ENCODE measurements around the gene TRIM44. TPM values are rescaled to one million over a fixed set of nuclear protein-coding genes. Genes with fewer than 3 reads are reported as not detected.

TRIM44 gene
- polyA plus RNA-seq, 2 of the 4 experiments (the other 2 are of a cell fraction): 19.3 to 70.4 TPM

DNA sequence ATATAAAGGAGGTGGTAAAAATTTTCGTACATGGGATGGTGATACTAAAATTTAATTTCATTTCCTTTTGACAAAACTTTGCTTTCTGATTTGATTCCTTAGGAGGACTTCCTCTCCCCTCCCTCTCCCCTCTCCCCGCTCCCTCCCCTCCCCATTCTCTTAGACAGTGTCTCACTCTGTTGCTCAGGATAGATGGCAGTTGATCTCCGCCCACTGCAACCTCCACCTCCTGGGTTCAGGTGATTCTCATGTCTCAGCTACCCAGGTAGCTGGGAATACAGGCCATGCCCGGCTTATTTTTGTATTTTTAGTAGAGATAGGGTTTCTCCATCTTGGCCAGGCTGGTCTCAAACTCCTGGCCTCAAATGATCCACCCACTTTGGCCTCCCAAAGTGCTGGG lies 15.9 kb downstream of the TRIM44 start (continued):
- TF ChIP-seq, protein P1, sequence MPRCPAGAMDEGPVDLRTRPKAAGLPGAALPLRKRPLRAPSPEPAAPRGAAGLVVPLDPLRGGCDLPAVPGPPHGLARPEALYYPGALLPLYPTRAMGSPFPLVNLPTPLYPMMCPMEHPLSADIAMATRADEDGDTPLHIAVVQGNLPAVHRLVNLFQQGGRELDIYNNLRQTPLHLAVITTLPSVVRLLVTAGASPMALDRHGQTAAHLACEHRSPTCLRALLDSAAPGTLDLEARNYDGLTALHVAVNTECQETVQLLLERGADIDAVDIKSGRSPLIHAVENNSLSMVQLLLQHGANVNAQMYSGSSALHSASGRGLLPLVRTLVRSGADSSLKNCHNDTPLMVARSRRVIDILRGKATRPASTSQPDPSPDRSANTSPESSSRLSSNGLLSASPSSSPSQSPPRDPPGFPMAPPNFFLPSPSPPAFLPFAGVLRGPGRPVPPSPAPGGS (IDR thresholded peaks at IDR 0.05): no peak

DNA sequence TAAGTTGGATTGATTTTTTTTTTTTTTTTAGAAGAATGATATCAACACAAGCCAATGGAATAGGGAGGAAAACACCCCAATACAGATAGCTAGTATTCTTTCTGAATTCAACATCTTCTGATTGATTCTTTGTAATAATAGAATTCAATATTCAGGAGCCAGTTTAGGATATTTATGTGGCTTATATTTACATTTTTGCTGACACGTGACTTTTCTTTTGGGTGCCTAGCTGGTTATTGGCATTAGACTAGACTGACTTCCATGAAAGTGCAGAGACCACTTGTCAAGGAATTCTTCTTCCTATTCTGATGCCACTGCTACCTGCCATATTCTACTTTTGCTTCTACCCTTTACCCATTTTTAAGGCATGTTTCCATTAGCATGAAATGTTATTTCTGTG lies 16.4 kb downstream of the TRIM44 start:
- Histone ChIP-seq H3K4me1 (peaks cover 8% of the 10 kb centered on the region; the same call in 2 of the 3 replicates), H3K9me3 (no peaks in the 10 kb centered on the region), H3K4me2 (no peak overlapping the region), H3K27ac (no peak overlapping the region), H3K4me3 (no peak overlapping the region)
- CTCF ChIA-PET: interaction anchor here (0.9 to 1.0 kb wide), 2 partner anchors 16 to 60 kb away, joined by 3 read pairs; partner anchors contain the start of gene TRIM44
- DNase-seq (ENCODE audit: low read depth in 1 of 2, low spot score in 1 of 2): no peak
- POLR2A ChIA-PET: no interaction called here
- no peak for FAIRE-seq
- peak; percentile 96 for TF ChIP-seq MAFK (IDR thresholded peaks at IDR 0.05; ENCODE audit: partially characterized antibody)
- no peak for TF ChIP-seq RARB (CRISPR knock-in tag; IDR thresholded peaks at IDR 0.05)
- 100% methylated on average over 1 of the region's 1 CpG for WGBS (ENCODE audit: missing lambda C conversion rate)
- no peak for ATAC-seq

DNA sequence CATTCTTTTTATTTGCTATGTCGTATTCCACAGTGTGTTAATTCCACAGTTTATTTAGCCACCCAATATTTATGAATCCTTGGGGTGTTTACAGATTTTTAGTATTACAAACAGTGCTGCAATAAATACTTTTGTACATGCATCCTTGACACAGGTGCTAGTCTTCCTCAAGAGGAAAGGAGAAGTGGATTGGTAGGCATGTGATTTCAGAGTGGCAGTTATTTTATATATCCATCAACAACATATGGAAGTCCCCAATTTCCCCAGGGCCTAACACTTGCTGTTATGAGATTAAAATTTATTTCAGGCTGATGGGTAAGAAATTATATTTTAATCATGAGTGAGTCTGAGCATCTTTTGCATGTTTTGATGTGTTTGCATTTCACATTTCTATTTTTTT lies 17.9 kb downstream of the TRIM44 start:
- Histone ChIP-seq H3K4me3 (no peak overlapping the region), H3K4me2 (no peak overlapping the region), H3K27ac (no peak overlapping the region), H3K9me3 (no peaks in the 10 kb centered on the region), H3K4me1 (peaks cover 8% of the 10 kb centered on the region; the same call in 2 of the 3 replicates)
- ATAC-seq (no peak), DNase-seq (ENCODE audit: low read depth in 1 of 2, low spot score in 1 of 2) (no peak), FAIRE-seq (no peak)
- WGBS (ENCODE audit: missing lambda C conversion rate): 91% methylated on average over 1 of the region's 1 CpG
- TF ChIP-seq FOXS1 (CRISPR knock-in tag; IDR thresholded peaks at IDR 0.05): no peak
- no peak for TF ChIP-seq CHD2 (IDR thresholded peaks at IDR 0.05; ENCODE audit: low read length, partially characterized antibody)
- TF ChIP-seq ZFP36 (IDR thresholded peaks at IDR 0.05; ENCODE audit: borderline replicate concordance, partially characterized antibody): no peak
- TF ChIP-seq ZNF302 (CRISPR knock-in tag; IDR thresholded peaks at IDR 0.05): no peak
- no peak for TF ChIP-seq SMC3 (IDR thresholded peaks at IDR 0.05)
- TF ChIP-seq RCOR1 (IDR thresholded peaks at IDR 0.05; ENCODE audit: low read depth, low read length): no peak
- TF ChIP-seq KDM1A (IDR thresholded peaks at IDR 0.05; ENCODE audit: low read depth): no peak
- TF ChIP-seq NPAS2 (CRISPR knock-in tag; IDR thresholded peaks at IDR 0.05; ENCODE audit: borderline replicate concordance): no peak
- TF ChIP-seq, protein P2, sequence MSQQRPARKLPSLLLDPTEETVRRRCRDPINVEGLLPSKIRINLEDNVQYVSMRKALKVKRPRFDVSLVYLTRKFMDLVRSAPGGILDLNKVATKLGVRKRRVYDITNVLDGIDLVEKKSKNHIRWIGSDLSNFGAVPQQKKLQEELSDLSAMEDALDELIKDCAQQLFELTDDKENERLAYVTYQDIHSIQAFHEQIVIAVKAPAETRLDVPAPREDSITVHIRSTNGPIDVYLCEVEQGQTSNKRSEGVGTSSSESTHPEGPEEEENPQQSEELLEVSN (IDR thresholded peaks at IDR 0.05; ENCODE audit: borderline replicate concordance, low read depth): no peak
- TF ChIP-seq RAD21 (conservative IDR thresholded peaks at IDR 0.05 in 1 of 2, IDR thresholded peaks at IDR 0.05 in 1 of 2): no peak
- ChIA-PET POLR2A (no interaction called here), CTCF (no interaction called here)

DNA sequence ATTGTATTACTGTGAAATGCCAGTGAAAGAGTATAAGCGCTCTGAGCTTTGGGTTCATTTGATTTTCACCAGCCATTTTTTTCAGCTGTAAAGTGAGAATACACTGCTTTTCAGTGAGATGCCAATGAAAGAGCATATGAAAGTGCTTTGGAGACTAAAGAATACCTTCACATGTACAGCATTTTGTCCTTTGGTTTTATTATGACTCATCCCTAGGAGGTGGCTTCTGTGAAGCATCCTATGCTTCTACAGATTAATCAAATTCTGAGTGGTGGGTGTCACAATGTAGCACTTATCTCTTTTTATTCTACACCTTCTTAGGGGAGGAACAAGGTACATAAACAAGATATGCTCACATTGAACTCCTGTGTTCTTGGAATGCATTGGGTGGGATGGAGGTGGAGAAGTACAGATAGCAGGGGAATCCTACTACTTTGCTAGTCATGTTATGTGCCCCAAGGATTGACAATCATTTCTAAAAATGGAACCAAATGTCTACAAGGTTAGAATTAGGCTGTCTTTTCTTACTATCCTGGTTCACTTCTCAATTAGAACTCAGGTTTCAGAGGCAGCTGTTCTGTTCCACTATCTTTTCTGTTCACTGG lies 18.7 kb downstream of the TRIM44 start:
- FAIRE-seq: no peak
- no peak overlapping the region for H3K27ac ChIP-seq
- ATAC-seq: no peak
- no peak overlapping the region for H3K4me2 ChIP-seq
- CTCF ChIA-PET: no interaction called here
- TF ChIP-seq FOSL2 (IDR thresholded peaks at IDR 0.05) (no peak), FOSL2 (CRISPR knock-in tag; IDR thresholded peaks at IDR 0.05) (peak; percentile 50; the same call in 1 of the 2 replicates), JUNB (IDR thresholded peaks at IDR 0.05) (no peak), JUN (IDR thresholded peaks at IDR 0.05) (no peak)
- TF ChIP-seq, protein P3, sequence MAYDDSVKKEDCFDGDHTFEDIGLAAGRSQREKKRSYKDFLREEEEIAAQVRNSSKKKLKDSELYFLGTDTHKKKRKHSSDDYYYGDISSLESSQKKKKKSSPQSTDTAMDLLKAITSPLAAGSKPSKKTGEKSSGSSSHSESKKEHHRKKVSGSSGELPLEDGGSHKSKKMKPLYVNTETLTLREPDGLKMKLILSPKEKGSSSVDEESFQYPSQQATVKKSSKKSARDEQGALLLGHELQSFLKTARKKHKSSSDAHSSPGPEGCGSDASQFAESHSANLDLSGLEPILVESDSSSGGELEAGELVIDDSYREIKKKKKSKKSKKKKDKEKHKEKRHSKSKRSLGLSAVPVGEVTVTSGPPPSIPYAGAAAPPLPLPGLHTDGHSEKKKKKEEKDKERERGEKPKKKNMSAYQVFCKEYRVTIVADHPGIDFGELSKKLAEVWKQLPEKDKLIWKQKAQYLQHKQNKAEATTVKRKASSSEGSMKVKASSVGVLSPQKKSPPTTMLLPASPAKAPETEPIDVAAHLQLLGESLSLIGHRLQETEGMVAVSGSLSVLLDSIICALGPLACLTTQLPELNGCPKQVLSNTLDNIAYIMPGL (CRISPR knock-in tag; IDR thresholded peaks at IDR 0.05; ENCODE audit: borderline replicate concordance): no peak
- H3K4me1 ChIP-seq: peaks cover 8% of the 10 kb centered on the region; the same call in 2 of the 3 replicates
- H3K9me3 ChIP-seq: no peaks in the 10 kb centered on the region
- no peak for DNase-seq (ENCODE audit: low read depth in 1 of 2, low spot score in 1 of 2)
- POLR2A ChIA-PET: no interaction called here
- H3K4me3 ChIP-seq: no peak overlapping the region
- 94% methylated on average over 1 of the region's 1 CpG for WGBS (ENCODE audit: missing lambda C conversion rate)

Data from A549 (cell line).